Vagina (tissue), 2 donors: Measurements from ENCODE around the gene QRFP. TPM values are rescaled to one million over a fixed set of nuclear protein-coding genes. Genes with fewer than 3 reads are reported as not detected.

Source experiments
- DNase-seq, 2 donors: peaks; one replicate each; pipeline ENCODE4 v3.0.0-alpha.2; 2017; ENCODE audit errors: extremely low spot score in 2 of 2
- H3K27ac ChIP-seq: fragments of 200-600 bp; sonication (generic); one replicate; pipeline ENCODE4 v1.5.1; 2019
- H3K27me3 ChIP-seq: fragments of 200-600 bp; sonication (generic); one replicate; pipeline ENCODE4 v1.5.1; 2019
- H3K36me3 ChIP-seq, 2 donors: fragments of 200-600 bp; sonication (generic); one replicate each; pipeline ENCODE4 v1.5.1; 2017 to 2019
- H3K4me1 ChIP-seq: fragments of 200-600 bp; sonication (generic); one replicate; pipeline ENCODE4 v1.5.1; 2019
- H3K4me3 ChIP-seq, 2 donors: fragments of 200-600 bp; sonication (generic); 1 replicate in 1 of 2; 2 replicates in 1 of 2; pipeline ENCODE4 v1.5.1; 2016 to 2019
- H3K9me3 ChIP-seq: fragments of 200-600 bp; sonication (generic); one replicate; pipeline ENCODE4 v1.5.1; 2019
- CTCF ChIP-seq, 3 experiments: fragments of 450-650 bp in 2 of 3; fragments of 200-600 bp in 1 of 3; sonication (generic) in 1 of 3; IDR thresholded peaks; one replicate each; pipeline ENCODE4 v1.5.1; 2017 to 2019; ENCODE audit warnings: antibody characterized with exemption in 3 of 3, mild to moderate bottlenecking in 2 of 3, moderate library complexity in 2 of 3
- POLR2A ChIP-seq, 2 donors: fragments of 450-650 bp; IDR thresholded peaks; one replicate each; pipeline ENCODE4 v1.6.1; 2017; ENCODE audit warnings: antibody characterized with exemption in 2 of 2, mild to moderate bottlenecking in 2 of 2, moderate library complexity in 2 of 2
- POLR2AphosphoS5 ChIP-seq, 2 donors: sonication (generic); formaldehyde crosslinking; IDR thresholded peaks; one replicate each; pipeline ENCODE4 v1.9.0; 2017; ENCODE audit warnings: antibody characterized with exemption in 2 of 2, mild to moderate bottlenecking in 2 of 2, low read depth in 1 of 2; ENCODE audit not compliant: insufficient read depth in 1 of 2
- intact Hi-C: fragments of 100-400 bp; cut with DNase I; formaldehyde crosslinking; loops from one replicate; pipeline ENCODE4 v1.15.1; 2023
- total RNA-seq: library from RNA; depleted of rRNA; stranded (reverse); fragments of >200 nt; gene quantifications from one replicate; pipeline ENCODE4 v1.2.3, GENCODE V29; 2016

QRFP gene
- total RNA-seq, 1 donor from 2014 or later, result not detected

DNA sequence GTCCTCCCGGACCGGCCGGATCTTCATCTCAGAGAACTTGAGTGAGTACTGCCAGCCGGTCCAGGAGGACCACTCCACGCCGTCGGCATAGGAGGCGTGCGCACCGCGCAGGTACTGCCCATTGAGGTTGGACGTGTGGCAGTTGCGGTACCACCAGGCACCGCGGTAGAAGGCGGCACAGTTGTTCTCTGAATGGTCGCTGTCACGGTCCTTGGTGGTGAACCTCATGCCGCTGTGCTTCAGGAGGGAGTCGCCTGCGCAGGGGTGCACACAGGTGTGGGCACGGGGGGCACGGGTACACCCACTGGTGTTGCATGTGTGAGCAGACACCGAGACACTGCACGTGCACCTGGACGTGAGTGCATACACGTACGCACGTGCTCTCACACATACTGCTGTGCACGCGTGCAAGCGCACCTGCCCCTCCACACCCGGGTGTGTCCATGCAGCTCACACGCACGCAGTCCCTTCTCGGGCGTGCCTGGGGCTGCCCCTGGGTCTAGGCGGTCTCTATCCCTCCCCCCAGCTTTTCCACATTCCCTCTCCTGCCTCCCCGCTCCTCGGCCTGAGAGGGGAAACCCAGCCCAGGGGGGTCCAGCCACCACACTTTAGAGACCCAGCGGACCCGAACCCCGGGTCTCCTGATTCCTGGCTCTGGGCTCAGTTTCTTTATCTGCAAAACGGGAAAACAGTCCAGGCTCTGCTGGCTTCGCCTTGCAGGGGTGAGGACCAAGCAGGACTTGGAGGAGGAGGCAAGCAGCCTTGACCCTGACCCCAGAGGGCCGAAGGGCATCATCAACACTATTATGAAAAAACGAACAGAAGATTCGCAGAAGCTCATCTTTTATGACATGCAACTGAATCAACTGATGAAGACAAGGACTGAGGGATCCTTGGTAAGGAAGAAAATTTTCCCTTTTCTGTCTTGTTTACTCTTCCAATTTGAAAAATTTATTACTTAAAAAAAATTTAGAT is 7.7 kb upstream of the QRFP start:
- no peaks in the 10 kb centered on the region for H3K9me3 ChIP-seq
- intact Hi-C loops, result no loop called here
- no peaks in the 10 kb centered on the region for H3K27me3 ChIP-seq
- no peak for TF ChIP-seq POLR2AphosphoS5 (IDR thresholded peaks at IDR 0.05; ENCODE audit: insufficient read depth in 1 of 2, low read depth in 1 of 2)
- no peak for TF ChIP-seq POLR2A (IDR thresholded peaks at IDR 0.05)
- no peak for TF ChIP-seq CTCF (IDR thresholded peaks at IDR 0.05)
- H3K4me3 ChIP-seq, result no peak overlapping the region
- no peaks in the 10 kb centered on the region for H3K36me3 ChIP-seq
- no peaks in the 10 kb centered on the region for H3K4me1 ChIP-seq
- DNase-seq, result no peak
- H3K27ac ChIP-seq, result no peak overlapping the region

DNA sequence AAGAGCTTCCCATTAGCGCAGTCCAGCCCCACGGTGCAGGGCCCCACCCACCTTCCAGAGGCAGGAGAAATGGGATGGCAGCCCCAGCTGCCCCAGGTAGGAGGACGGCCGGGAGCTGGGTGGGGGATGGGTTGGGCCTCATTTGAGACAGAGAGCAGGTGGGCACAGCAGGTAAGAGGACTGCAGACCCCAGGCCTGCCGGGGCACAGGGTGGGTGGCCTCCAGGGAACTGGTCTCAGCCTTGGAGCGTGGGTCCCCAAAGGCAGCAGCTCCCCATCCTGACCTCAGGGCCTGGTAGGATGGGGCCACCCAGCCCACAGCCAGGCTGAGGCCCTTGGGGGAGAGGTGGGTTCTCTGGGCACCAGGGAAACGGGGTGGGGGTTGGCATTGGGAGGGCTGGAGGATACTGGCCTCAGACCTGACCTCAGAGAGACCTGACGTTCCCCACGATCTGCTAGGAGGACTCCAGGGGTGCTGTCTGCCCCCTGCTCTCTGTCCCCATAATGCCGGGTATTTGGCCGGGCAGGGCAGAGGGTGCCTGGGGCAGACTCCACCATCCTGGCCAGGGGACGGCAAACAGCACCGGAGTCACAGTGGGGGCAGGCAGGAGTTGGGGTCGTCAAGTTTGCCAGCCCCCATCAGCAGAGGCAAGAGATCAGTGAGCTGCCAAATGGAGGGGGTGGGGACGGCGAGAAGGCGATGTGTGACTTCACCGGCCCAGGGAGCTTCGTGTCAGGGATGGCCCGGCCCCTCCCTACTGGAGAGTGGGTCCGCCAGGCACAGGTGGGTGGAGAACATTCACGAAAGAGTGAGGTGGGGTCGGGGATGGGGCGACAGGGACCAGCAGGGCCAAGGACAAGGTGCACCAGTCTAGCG is 6.8 kb upstream of the QRFP start:
- intact Hi-C loops, result no loop called here
- DNase-seq, result no peak
- Histone ChIP-seq H3K36me3 (no peaks in the 10 kb centered on the region), H3K27ac (no peak overlapping the region), H3K9me3 (no peaks in the 10 kb centered on the region), H3K4me3 (no peak overlapping the region), H3K4me1 (no peaks in the 10 kb centered on the region), H3K27me3 (no peaks in the 10 kb centered on the region)
- TF ChIP-seq POLR2A (IDR thresholded peaks at IDR 0.05), result no peak
- TF ChIP-seq POLR2AphosphoS5 (IDR thresholded peaks at IDR 0.05; ENCODE audit: insufficient read depth in 1 of 2, low read depth in 1 of 2), result no peak
- TF ChIP-seq CTCF (IDR thresholded peaks at IDR 0.05), result no peak

- TF ChIP-seq POLR2AphosphoS5 (IDR thresholded peaks at IDR 0.05; ENCODE audit: insufficient read depth in 1 of 2, low read depth in 1 of 2), result no peak
- no peak for TF ChIP-seq POLR2A (IDR thresholded peaks at IDR 0.05)
- no peak for TF ChIP-seq CTCF (IDR thresholded peaks at IDR 0.05)
- H3K4me1 ChIP-seq, result no peaks in the 10 kb centered on the region
- intact Hi-C loops, result no loop called here
- H3K36me3 ChIP-seq, result no peaks in the 10 kb centered on the region
- no peaks in the 10 kb centered on the region for H3K9me3 ChIP-seq
- no peak overlapping the region for H3K4me3 ChIP-seq
- no peaks in the 10 kb centered on the region for H3K27me3 ChIP-seq
- no peak overlapping the region for H3K27ac ChIP-seq
- no peak for DNase-seq
Observed at GRCh38 chr9:130902204-130903185, 5.9 kb upstream of the QRFP start.

DNA sequence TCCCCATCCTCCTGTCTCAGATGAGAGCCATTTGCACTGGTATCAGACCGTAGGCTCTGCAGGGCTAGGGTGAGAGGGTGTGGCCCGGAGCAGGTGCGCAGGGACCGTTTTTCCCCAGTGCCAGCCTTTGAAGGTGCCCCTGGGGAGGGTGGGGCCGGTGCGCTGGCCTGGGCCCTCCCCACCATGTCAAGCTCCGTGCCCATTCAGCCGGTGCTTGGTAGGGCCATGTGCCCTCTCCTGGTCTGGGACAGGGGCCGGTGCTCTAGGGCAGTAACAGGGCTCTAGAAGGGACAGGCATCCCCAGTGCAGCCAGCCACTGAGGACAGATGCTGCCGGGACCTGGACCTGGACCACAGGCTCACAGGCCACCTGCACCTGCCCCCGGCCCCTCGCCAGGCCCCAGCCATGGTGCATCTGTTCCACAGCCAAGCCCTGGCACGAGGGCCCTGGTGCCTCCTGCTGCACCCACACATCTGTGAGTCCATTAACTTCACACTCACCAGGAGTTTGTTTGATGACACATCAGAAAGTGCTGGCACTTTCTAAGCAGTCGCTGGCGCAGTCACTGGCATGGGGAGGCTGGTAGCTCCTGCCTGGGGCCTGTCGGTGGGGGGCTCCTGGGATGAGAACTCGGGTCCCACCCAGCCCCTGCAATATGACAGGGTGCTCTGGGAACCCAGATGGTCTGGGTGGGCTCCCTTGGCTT is 5.0 kb upstream of the QRFP start:
- Histone ChIP-seq H3K36me3 (no peaks in the 10 kb centered on the region), H3K4me3 (no peak overlapping the region), H3K4me1 (no peaks in the 10 kb centered on the region), H3K27me3 (no peaks in the 10 kb centered on the region), H3K27ac (no peak overlapping the region), H3K9me3 (no peaks in the 10 kb centered on the region)
- DNase-seq, result no peak
- intact Hi-C loops, result no loop called here
- TF ChIP-seq POLR2A (IDR thresholded peaks at IDR 0.05) (no peak), POLR2AphosphoS5 (IDR thresholded peaks at IDR 0.05; ENCODE audit: insufficient read depth in 1 of 2, low read depth in 1 of 2) (no peak), CTCF (IDR thresholded peaks at IDR 0.05) (no peak)
